K562 (cell line): ENCODE results near the gene INSIG1. TPM values are rescaled to one million over a fixed set of nuclear protein-coding genes. Genes with fewer than 3 reads are reported as not detected.

Source experiments
- BHLHE40 ChIP-seq: IDR thresholded peaks from 2 replicates; pipeline ENCODE4 v1.6.1; 2011; ENCODE audit warnings: low read length, improper control_type of control experiment
- CBX8 ChIP-seq: fragments of 200-600 bp; sonication (generic); IDR thresholded peaks from 2 replicates; pipeline ENCODE4 v1.6.1; 2012; ENCODE audit warnings: borderline replicate concordance, mixed run types, low read depth, mild to moderate bottlenecking, moderate library complexity, mixed read lengths, low read length, control low read depth, inconsistent platforms; ENCODE audit not compliant: poor library complexity, severe bottlenecking; ENCODE audit errors: extremely low read depth
- CREM ChIP-seq: IDR thresholded peaks from 2 replicates; pipeline ENCODE4 v1.6.1; 2014; ENCODE audit warnings: antibody characterized with exemption, low read depth
- E2F6 ChIP-seq, 2 experiments: IDR thresholded peaks; 2 replicates each; pipeline ENCODE4 v1.6.1; 2011; ENCODE audit warnings: borderline replicate concordance in 1 of 2, control low read depth in 1 of 2, low read depth in 1 of 2, low read length in 1 of 2, mild to moderate bottlenecking in 1 of 2, mixed read lengths in 1 of 2, moderate library complexity in 1 of 2; ENCODE audit not compliant: insufficient read depth in 1 of 2, insufficient read length in 1 of 2, poor library complexity in 1 of 2, severe bottlenecking in 1 of 2; ENCODE audit errors: extremely low read depth in 1 of 2
- ESRRB ChIP-seq: fragments of 250-450 bp; sonication (Bioruptor Pico); IDR thresholded peaks from 2 replicates; pipeline ENCODE4 v1.5.0; 2020; ENCODE audit warnings: mild to moderate bottlenecking, moderate library complexity, borderline replicate concordance
- GATA2 ChIP-seq: sonication (generic); formaldehyde crosslinking; IDR thresholded peaks from 2 replicates; pipeline ENCODE4 v1.4.0; 2020; ENCODE audit warnings: mild to moderate bottlenecking, missing genetic modification reagents
- JUND ChIP-seq, 2 experiments: IDR thresholded peaks; 2 replicates in 1 of 2; 3 replicates in 1 of 2; pipeline ENCODE4 v1.6.1; 2011; ENCODE audit warnings: borderline replicate concordance in 2 of 2, low read depth in 2 of 2, low read length in 2 of 2, improper control_type of control experiment in 1 of 2, missing biosample characterization in 1 of 2, missing genetic modification characterization in 1 of 2, missing genetic modification reagents in 1 of 2
- LCOR ChIP-seq: sonication (generic); formaldehyde crosslinking; IDR thresholded peaks from 2 replicates; pipeline ENCODE4 v1.8.0; 2022; ENCODE audit warnings: mild to moderate bottlenecking, missing genetic modification reagents
- NRF1 ChIP-seq, 2 experiments: fragments of 450-650 bp; IDR thresholded peaks in 1 of 2; conservative IDR thresholded peaks in 1 of 2; 2 replicates each; pipeline ENCODE4 v1.6.1; 2014; ENCODE audit warnings: mild to moderate bottlenecking in 2 of 2
- ZFP36 ChIP-seq: fragments of 150-350 bp; IDR thresholded peaks from 2 replicates; pipeline ENCODE4 v1.6.1; 2018; ENCODE audit warnings: low read length, low read depth; ENCODE audit not compliant: partially characterized antibody
- ZNF263 ChIP-seq: sonication (generic); formaldehyde crosslinking; IDR thresholded peaks from 2 replicates; pipeline ENCODE4 v1.8.0; 2022; ENCODE audit warnings: mild to moderate bottlenecking, missing genetic modification reagents, borderline replicate concordance
- ZNF395 ChIP-seq: fragments of 200-800 bp; sonication (Bioruptor generic); IDR thresholded peaks from 2 replicates; pipeline ENCODE4 v1.6.1; 2017; ENCODE audit warnings: missing genetic modification characterization, missing compliant biosample characterization
- polyA plus RNA-seq, 8 experiments: library from polyadenylated mRNA; depleted of rRNA in 4 of 8; stranded (reverse) in 5 of 8; unstranded in 3 of 8; fragments of >200 nt; fragmentation: Nextera tagmentation in 2 of 8; fragmentation: Illumina TruSeq in 1 of 8; extraction: Ambion mirVana in 2 of 8; extraction: Trizol in 1 of 8; gene quantifications; 2 replicates each; pipeline versions ENCODE4 v1.2.1 to v1.2.3, GENCODE V29; 2011 to 2014; ENCODE audit warnings: inconsistent platforms in 1 of 8, missing spikeins in 1 of 8
- total RNA-seq, 7 experiments: library from RNA; depleted of rRNA in 6 of 7; stranded (reverse); fragments of >200 nt in 6 of 7; fragmentation: Illumina TruSeq in 2 of 7; extraction: Trizol in 2 of 7; gene quantifications; 2 replicates each; pipeline versions ENCODE4 v1.2.1 to v1.2.3, GENCODE V29; 2011 to 2021; ENCODE audit warnings: low replicate concordance in 1 of 7

Gene INSIG1
- total and polyA plus RNA-seq, 9 of the 15 experiments (the other 6 are each of a cell fraction or from before 2014, with no cell fraction given), result 57.1 to 787 (median 238) TPM

GRCh38 chr7:155277385-155277994, 20.2 kb upstream of the INSIG1 start (continued):
- TF ChIP-seq ZNF395 (no peak), ZNF263 (CRISPR knock-in tag) (no peak), NRF1 (conservative IDR thresholded peaks at IDR 0.05 in 1 of 2, IDR thresholded peaks at IDR 0.05 in 1 of 2) (0 out of 4 replicates have a peak, but pooled peaks of 1 of the 2 experiments have one; percentile 10), BHLHE40 (no peak), ZFP36 (peak; percentile 22), LCOR (CRISPR knock-in tag) (no peak), JUND (IDR thresholded peaks at IDR 0.05; ENCODE audit: borderline replicate concordance, low read depth, low read length) (peak; percentile 51; the same call in 1 of the 2 replicates), JUND (tag; IDR thresholded peaks at IDR 0.05; ENCODE audit: borderline replicate concordance, low read depth, low read length) (no peak), E2F6 (IDR thresholded peaks at IDR 0.05; ENCODE audit: borderline replicate concordance in 1 of 2, extremely low read depth in 1 of 2, insufficient read depth in 1 of 2, insufficient read length in 1 of 2, low read depth in 1 of 2, low read length in 1 of 2, poor library complexity in 1 of 2, severe bottlenecking in 1 of 2) (no peak), CBX8 (peak; percentile 98), CREM (0 out of 2 replicates have a peak, but pooled peaks have one; percentile 7), GATA2 (no peak), ESRRB (CRISPR knock-in tag) (no peak)
